Measurements from ENCODE around the gene CARS1. TPM values are rescaled to one million over a fixed set of nuclear protein-coding genes. Genes with fewer than 3 reads are reported as not detected.

The CARS1 gene
- total RNA-seq, 1 donor from 2014 or later, result 33.2 TPM

DNA sequence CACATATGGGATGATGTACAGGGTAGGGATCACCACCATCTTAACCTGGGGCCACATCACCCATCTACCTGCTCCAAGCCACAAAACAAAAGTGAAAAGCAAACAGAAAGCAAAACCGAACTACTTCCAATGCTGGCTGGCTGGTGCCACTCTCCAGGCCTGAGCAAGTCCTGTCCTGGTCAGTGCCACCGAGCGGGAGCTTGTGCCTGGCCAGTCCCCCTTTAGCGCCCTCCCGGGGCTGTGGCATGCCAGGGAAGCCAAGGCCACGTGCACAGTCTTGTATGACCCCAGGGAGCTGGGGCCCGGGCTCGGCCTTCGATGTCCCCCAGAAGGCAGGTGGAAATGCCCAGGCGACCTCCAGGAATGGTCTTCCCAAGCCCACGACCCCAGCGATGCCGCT is 47.2 kb downstream of the CARS1 start:
- DNase-seq (ENCODE audit: low spot score), result no peak

DNA sequence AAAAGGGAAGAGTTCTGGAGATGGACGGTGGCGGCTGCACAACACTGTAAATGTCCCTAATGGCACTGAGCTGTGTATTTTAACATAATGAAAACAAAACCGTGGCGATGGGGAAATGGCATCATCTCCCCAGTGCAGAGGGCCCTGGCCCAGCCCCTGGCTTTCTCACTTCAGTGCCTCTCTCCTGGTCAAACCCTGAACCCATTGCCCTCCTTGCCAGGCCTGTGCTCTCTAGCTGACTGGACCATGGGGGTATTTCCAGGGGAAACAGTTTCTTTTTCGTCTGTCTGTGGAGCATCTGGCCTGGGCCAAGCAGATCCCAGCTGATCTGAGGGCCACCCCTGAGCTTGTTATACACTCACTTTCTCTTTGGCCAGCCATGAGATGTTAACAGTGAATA is 47.7 kb downstream of the CARS1 start:
- DNase-seq (ENCODE audit: low spot score), result no peak

DNA sequence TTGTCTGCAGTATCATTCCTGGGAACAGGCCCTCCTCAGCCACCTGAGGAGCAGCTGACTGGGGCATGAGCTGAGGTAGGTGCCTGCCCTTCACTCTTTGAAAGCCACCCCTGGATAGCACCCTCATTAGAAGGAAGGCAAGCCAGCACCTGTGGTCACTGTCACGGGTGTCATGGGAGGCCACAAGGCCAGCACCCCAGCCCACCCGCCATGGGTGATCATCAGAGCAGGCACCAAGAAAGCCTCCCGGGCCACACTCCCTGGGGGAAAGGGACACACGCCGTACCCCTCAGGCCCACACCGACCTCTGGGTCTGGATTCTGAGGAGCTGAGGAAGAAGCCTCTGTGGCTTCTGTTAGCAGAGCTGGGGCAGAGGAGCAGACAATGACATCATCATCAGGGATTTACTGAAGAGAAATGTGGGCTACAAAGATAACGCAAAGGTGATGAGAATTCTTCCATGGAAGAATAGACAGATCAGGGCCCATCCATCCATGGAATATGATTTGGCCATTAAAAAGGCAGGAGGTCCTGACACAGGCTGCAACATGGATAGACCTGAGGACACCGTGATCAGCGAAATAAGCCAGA is 48.4 kb downstream of the CARS1 start:
- DNase-seq (ENCODE audit: low spot score), result no peak

- DNase-seq (ENCODE audit: low spot score), result no peak
Observed at GRCh38 chr11:3007404-3008010, 49.7 kb downstream of the CARS1 start.

- peak; percentile 18 for DNase-seq (ENCODE audit: low spot score)
Observed at GRCh38 chr11:3006505-3007260, 50.5 kb downstream of the CARS1 start.

DNA sequence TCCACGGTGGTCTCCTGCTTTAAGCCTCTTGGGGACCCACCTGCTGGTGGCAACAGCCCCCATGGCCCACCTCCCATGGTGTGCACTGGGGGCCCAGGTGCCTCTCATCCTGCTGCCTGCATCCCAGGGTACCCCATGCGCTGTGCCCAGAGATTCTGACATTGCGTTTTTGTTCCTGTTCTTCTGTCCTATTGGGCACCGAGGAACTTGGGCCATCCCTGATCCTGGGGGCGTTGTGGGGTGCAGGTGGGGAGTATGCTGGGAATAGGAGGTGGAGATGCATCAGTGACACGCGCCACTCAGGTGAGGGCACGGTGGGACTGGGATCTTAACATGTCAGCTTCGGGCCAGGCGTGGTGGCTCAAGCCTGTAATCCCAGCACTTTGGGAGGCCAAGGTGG is 52.7 kb downstream of the CARS1 start:
- DNase-seq (ENCODE audit: low spot score), result no peak

DNA sequence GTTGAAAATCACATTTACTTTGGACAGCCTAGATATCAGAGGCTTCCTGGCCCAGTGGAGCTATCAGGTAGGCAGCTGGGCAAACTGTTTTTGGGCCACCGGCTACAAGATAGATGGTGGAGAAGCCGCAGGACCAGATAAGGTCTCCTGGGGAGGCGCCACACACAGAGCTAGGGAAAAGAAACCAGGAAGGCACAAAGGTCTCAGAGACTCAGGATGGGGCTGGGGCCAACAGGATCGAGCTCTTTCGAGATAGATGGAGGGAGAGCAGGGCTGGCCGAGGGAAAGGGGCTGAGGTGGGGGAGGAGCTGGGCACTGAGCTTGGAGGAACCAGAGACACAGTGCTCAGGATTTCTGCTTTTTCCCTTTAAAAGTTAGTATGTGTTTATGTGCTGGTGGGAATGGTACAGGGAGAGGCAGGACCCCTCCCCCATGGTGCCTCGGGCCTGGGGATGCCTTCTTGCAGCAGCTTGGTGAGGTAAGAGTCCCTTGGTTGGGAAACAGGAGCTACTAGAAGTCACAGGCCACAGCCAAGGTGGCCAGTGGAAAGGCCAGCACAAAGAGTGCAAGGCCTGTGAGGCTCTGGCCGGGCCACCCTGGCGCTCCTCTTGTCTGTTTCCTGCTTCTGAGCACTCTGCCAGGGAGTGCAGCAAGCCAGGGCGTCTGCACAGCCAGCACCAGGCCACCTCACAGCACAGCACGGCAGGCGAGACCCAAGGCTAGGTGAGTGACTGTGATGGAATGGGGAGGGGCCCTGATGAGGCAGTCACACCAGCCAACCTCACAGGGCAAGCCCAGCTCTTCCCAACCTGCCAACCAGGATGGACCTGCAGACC is 53.6 kb downstream of the CARS1 start:
- no peak for DNase-seq (ENCODE audit: low spot score)

DNA sequence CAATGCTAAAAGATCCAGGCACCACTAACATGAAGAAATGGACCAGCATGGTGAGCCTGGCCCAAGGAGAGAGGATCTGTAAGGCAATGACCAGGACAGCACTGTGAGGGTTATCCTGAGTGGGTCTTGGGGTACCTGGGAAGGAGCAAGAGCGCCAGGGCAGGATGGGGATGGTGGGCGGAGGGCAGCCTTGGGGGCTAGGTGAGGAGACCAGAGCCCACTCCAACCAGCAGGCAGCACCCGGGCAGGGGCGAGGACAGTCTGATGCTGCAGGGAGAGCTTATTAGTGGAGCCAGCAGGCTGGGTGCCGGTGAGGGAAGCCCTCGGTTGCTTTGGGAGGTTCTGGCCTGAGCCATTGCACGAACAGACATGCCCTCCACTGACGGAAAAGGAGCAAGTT is 54.4 kb downstream of the CARS1 start:
- no peak for DNase-seq (ENCODE audit: low spot score)

DNA sequence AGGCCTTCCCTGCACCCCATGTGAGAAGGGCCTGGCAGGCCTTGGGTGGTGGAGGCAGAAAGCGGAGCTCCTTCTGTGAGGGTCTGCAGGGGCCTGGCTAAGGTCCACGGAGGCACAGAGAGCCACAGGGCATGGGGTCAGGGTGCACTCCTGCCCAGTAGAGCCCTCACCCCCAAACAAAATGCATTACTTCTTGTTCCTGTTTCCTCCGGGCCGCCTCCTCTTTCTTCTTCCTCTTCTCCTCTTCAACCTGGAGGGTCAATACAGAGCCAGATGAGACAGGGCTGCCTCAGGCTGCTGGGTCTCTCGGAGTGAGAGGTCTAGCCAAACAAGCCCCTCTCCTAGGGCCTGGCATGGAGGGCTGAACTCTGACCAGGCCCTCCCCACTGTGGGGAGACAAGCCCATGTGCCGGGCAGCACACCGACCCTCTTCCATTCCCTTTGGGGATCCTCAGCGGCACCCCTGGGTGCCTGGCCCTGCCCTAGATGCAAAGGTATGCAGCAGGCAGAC is 54.8 kb downstream of the CARS1 start:
- no peak for DNase-seq (ENCODE audit: low spot score)

GRCh38 chr11:3001496-3001895 is 55.7 kb downstream of the CARS1 start:
- DNase-seq (ENCODE audit: low spot score), result no peak

GRCh38 chr11:3000032-3000961 is 56.9 kb downstream of the CARS1 start:
- DNase-seq (ENCODE audit: low spot score), result no peak

DNA sequence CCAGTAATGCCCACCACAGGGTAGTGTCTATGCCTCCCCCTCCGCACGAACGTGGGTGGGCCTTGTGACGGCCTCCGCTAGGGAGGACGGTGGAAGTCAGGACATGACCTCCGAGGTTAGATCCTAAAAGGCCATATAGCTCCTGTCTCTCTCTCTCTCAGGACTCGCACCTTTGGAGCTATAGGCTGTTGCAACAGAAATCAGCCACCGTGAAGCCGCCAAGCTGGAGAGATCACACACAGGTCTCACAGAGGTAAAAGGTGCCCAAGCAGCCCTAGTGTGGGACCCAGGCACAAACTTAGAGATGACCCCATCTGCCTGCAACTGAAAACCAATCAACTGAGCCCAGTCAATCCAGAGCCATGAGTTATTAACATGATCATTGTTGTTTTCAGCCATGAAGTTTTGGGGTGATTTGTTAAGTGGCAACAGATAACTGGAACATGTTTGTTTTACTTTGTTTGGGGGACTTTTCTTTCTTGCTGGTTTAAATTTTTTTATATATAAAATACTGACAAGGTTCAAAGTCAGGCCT is 57.7 kb downstream of the CARS1 start:
- no peak for DNase-seq (ENCODE audit: low spot score)

GRCh38 chr11:2998073-2998850 is 59.0 kb downstream of the CARS1 start:
- DNase-seq (ENCODE audit: low spot score), result no peak

GRCh38 chr11:2997406-2997805 is 59.8 kb downstream of the CARS1 start:
- no peak for DNase-seq (ENCODE audit: low spot score)

- no peak for DNase-seq (ENCODE audit: low spot score)
Observed at GRCh38 chr11:2996976-2997375, 60.2 kb downstream of the CARS1 start.

GRCh38 chr11:2995893-2996554 is 61.2 kb downstream of the CARS1 start:
- DNase-seq (ENCODE audit: low spot score), result no peak

GRCh38 chr11:2995031-2995561 is 62.1 kb downstream of the CARS1 start:
- no peak for DNase-seq (ENCODE audit: low spot score)

DNA sequence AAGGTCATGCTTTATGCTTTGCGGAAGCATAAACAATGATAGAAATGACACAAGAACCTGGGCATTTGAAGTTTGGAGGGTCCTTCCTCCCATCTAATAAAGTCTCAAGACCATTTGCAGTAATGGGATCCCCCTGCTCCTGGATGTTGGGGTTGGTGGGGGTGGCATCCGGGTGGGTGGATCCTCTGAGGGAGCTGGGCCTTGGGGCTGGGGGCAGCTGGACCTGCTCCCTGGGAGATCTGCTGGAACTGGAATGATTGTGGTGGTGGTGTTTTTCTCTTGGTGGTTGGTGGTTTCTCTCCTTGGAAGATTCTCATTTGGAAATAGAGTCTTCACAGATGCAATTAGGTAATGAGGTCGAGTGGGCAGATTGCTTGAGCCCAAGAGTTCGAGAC is 62.9 kb downstream of the CARS1 start:
- no peak for DNase-seq (ENCODE audit: low spot score)

GRCh38 chr11:2992997-2993325 is 64.3 kb downstream of the CARS1 start:
- no peak for DNase-seq (ENCODE audit: low spot score)

Measured in umbilical cord (tissue), 2 donors.